ENCODE data around the gene COL4A4.

COL4A4 gene

DNA sequence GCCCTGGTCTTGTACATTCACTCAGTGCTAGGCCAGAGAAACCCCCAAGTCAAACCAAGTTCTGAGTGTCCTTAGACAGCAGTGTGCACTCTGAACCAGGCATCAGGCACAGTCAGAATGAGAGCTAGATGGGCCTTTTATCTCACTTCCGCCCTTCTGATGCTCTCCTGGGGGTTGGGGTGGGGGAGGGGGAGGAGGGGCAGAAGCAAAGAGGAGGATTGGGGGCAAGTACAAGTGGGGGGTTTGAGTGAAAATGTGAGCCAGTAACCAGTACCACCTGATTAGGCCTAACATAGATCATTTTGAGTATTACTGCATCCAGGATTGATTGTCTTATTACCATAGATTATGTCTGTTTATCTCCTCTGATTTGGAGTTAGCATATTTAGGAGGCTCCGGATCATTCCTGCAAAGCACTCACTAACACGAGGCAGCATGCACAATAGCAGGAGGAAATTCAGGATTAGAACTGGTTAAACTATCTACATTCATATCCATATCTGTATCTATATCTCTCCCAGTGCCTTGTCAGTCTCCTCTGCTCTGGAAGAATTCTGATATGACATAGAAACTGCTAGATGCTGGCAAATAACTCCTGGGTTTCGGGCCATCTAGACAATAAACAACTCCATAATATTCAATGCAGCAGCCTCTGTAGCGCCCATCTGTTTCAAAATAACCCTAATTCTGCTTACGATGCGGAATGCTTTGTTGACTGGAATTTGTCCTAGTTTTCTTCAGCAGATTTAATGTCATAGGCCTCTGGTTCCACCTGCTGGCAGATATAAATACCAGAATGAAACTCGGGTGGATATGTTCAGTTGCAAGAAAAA is 179.0 kb downstream of the COL4A4 start:
- no peak for DNase-seq (ENCODE audit: low read depth in 2 of 2, low spot score in 1 of 2)

DNA sequence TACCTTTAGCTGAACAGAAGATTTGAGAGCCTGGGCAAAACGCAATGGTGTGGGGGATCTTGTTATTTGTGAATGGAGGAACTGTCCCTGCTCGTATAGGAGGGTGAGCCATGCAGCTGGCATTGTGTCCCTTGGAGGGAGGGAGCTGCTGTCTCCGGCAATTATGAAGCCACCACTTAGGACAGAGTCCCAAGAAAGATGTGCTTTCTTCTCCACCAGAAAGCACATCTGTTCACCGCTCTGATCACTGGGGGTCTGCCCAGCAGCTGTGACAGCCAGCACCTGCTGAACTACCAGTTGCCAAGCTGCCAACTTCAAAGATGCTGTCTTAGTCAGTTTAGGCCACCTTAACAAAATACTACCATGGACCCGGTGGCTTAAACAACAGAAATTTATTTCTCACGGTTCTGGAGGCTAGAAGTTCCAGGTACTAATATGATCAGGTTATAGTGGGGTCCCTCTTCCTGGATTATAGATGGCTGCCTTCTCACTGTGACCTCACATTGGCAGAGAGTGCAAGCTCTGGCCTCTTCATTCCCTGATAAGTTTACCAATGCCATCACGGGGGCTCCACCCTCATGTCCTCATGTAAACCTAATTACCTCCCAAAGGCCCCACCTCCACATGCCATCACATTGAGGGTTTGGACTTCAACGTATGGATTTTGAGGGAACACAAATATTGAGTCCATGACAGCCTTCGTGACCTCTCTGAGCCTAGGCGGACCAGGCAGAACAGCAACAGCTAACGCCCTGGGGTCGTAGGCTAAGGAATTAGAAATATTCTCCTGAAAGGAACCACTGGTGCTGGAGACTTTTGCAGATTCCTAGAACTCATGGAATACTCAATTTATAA is 179.9 kb downstream of the COL4A4 start:
- no peak for DNase-seq (ENCODE audit: low read depth in 2 of 2, low spot score in 1 of 2)

DNA sequence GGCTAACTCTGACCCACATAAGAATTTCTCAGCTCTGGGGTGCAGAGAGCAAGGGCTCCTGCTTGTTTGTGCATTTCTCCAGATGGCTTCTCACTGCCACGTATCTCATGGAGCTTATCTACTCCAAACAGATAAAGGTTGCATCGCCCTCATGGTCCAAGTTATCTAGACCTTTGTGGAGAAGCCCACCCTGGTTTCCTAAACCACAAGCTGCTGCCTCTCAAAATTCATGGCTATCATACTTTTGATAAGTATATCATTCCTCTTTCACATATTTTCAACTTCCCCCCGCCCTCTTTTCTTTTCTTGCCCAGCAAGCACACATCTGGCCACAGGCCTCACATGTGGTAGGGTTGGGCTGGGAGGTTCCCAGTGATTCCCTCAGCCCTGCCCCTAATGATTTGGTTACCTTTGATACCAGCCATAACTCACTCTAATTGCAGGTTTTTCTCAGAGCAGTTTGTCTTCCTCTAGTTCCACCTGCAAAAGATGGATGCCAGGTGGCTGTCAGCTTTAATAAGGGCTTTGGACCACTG is 182.1 kb downstream of the COL4A4 start:
- no peak for DNase-seq (ENCODE audit: low read depth in 2 of 2, low spot score in 1 of 2)

DNA sequence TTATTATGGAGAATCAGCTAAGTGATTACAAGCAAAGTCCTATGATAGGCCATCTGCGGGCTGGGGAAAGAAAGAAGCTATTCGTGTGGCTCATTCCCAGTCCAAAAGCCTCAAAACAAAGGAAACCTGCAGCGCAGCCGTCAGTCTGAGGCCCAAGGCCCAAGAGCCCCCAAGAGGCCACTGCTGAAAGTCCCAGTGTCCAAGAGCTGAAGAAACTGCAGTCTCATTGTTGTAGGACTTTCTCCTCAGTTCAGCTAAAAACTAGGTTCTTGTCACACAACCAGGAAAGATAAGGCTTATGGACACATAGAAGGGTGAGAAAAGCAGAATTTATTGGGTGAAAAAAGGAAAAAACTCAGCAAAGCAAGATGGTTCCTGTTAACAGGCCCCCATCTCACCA is 185.0 kb downstream of the COL4A4 start:
- DNase-seq (ENCODE audit: low read depth in 2 of 2, low spot score in 1 of 2), result no peak

DNA sequence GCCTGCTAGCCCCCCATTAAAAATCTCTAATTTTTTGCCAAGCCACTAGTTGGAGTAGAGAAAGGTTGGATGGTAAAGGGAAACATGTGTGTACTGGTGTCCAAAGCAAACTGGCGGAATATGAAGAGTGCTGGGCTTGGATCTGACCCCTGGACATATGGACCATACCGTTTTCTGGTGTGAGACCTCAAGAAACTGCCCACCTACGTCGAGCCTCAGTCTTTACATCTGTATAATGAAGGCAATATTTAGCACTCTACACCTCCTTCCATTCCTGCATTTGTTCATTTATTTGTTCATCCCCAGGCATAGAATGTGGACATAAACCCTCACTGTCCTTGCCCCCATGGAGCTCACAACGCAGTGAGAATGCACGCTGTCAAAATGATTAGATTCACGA is 185.7 kb downstream of the COL4A4 start:
- DNase-seq (ENCODE audit: low read depth in 2 of 2, low spot score in 1 of 2), result no peak

DNA sequence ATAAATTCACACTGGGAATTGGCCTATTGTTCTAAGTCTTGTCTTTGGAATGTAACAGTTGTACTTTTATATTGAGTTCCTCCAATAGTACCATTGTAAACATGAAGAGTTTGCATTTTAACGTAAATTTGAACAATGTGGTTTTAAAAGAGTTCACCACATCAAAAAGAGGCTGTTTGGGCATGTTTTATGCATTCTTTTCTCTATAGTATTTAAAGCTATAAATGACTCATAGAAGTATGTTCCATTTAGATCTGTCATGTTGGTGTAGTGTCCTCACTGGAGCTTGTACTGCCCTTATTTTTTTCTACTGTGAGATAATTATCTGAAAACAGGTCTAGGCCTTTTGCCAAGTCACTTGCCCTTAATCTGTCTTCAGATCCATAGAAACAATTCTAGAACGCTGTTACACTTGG is 186.2 kb downstream of the COL4A4 start:
- DNase-seq (ENCODE audit: low read depth in 2 of 2, low spot score in 1 of 2), result no peak

DNA sequence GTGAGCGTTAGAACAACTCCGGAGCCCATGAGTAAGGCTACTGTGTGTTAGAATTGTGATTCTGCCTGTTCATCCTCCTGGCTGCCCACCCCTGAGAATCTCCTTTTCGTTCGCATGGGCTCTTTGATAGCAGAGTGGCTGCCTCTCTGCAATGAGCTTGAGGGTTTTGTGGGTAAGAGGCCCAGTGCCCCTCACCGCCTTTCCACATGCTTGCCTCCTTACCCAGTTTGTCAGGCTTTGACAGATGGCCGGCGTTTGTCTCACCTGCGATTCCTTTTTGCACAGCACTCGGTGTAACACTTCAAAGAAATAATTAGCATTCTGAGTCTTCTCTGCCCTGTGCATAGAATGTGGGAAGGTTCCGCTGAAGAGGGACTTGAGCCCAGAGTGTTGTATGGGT is 190.2 kb downstream of the COL4A4 start:
- DNase-seq (ENCODE audit: low read depth in 2 of 2, low spot score in 1 of 2), result no peak

DNA sequence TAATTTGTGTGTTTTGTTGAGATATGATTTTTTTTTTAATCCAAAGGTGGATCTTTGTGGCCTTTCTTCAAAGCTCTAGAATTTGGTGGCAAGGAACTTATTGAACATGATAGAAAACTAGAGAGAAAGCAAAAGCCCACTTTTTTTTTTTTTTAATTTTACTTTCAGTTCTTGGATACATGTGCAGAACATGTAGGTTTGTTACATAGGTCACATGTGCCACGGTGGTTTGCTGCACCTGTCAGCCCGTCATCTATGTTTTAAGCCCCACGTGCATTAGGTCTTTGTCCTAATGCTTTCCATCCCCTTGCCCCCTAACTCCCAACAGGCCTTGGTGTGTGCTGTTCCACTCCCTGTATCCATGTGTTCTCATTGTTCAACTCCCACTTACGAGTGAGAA is 192.2 kb downstream of the COL4A4 start:
- no peak for DNase-seq (ENCODE audit: low read depth in 2 of 2, low spot score in 1 of 2)

DNA sequence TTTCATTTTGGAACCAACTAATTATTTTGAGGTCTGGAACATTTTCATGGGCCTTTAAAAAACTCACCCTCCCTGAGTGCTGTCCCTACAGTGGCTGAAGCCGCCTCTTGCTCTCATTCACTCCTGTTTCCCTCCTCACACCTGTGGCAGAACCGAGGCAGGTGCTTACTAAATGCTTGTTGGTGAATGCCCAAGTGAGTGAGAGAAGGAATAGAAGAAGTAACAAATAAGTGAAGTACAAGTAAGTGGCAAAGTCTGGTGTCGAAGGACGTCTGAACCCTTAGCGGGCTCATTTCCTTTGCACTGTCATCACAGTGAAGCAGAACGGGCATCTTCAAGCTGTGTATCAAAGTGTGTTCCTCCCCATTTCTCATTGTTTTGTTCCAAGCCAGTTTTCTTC is 192.9 kb downstream of the COL4A4 start:
- DNase-seq (ENCODE audit: low read depth in 2 of 2, low spot score in 1 of 2), result no peak

DNA sequence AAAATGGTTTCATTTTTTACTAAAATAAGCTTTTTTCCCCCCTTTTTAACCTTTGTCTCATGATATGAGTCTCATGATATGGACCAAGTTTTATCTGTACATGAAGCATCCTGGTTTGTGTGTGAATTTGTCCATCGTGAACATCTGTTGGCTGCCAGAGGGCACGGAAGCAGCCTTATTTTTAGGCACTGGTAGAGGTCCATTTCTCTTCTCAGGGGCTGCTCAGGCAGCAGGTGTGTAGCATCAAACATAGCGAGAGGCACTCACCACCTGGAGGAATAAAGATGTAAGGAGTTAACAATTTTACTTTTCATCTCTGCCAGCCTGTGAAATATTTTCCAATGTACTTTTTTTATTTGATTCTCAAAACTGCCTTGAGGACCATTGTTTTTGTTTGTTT is 193.6 kb downstream of the COL4A4 start:
- no peak for DNase-seq (ENCODE audit: low read depth in 2 of 2, low spot score in 1 of 2)

DNA sequence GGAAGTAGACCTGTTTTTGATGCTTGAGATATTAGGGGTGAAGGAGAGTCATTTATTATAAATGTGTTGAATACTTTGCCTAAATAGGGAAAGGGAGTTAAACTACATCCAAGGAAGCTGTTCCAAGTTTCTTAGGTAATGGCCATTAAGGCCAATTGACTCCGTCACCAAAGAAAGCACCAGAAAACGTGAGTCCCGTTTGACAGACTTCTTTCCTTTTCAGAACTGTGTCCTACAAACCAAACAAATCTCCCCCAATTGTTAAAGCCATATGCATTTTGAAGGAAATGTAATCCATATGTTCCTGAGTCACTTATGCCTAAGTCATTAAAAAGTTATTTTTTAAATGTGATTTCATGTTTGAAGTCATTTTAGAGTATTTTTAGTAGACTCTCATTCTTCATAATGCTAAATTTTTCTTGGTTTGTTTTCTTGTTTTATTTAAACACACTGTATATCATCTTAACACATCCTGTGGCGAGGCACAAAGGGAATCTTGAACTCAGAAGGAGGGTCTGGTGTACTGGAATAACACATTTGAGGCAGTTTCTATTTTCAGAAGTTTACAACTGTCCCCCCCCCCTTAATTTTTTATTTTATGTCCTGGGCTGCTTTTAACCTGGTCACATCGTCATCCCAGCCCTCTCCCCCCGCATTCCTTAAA is 194.5 kb downstream of the COL4A4 start:
- DNase-seq (ENCODE audit: low read depth in 2 of 2, low spot score in 1 of 2), result no peak

DNA sequence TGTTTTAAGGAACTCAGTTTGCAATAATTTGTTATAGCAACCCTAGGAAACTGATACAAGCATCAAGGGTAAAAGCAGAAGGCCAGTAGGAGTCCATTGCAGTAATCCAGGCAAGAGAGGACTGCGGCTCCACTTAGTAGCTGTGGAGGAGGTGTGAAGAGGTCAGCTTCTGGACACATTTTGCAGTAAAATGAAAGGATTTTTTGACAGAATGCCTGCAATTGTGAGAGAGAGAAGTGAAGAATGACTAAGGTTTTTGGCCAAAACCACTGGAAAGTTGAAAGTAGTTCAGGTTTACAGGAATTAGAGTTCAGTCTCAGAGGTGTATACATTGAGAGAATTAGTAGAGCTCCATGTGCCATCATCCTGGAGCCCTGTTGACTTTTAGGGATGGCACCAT is 198.6 kb downstream of the COL4A4 start:
- DNase-seq (ENCODE audit: low read depth in 2 of 2, low spot score in 1 of 2), result no peak

DNA sequence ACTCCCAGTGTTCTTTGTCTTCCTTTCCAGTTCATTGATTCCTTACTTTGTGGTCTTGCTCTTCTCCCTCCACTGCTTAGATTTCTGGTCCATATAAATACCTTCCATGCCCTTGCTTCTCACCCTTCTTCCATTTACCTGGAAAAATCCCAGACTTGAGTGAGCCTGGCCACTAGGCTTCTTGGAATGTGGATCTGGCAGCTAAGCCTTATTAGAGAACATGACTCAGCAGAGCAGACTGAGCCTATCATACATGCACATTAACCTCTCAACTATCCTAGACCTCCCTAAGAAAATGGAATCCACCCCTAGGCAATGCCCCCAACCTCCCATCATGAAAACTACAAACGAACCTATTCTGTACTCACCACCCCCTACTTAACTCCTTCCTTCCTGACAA is 200.5 kb downstream of the COL4A4 start:
- no peak for DNase-seq (ENCODE audit: low read depth in 2 of 2, low spot score in 1 of 2)

DNA sequence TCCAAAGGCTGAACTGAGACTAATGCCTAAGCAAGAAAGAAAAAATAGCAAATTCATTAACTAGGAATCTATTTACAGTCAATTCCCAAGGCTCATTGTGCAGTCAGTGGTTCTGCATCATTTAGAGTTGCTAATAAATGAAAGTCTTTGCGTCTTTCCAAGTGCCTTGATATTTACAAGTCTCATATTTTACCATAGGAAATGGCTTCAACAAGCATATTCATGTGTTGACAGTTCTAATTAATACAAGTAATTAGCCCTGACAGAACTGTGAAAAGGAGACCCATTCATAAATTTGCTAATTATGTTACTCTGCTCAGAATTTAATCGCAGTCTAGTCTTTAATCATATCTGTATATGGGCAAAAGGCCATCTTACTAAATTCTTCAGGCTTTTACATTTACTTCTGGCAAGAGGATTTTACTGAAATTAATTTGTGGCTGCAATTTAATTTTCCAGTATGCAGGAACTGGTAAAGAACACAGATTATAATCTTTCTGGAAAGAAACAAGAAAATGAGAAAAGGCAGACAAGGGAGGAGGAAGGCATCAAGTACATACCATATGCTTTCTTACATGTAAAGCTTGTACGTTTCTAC is 201.7 kb downstream of the COL4A4 start:
- no peak for DNase-seq (ENCODE audit: low read depth in 2 of 2, low spot score in 1 of 2)

DNA sequence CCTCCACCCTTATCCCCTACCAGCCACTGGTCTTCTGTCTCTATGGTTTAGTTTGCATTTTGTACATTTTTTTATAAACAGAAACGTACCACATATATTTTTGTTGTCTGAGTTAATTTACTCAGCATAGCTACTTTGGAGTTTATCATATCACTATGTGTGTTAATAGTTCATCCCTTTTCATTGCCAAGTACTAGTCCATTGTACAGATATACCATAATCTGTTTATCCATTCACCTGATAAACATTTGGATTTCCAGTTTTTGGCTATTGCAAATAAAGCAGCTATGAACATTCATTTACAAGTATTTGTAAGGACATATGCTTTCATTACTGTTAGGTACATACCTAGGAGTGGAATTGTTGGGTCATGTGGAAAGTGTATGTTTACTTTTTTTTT is 204.6 kb downstream of the COL4A4 start:
- DNase-seq (ENCODE audit: low read depth in 2 of 2, low spot score in 1 of 2), result no peak

DNA sequence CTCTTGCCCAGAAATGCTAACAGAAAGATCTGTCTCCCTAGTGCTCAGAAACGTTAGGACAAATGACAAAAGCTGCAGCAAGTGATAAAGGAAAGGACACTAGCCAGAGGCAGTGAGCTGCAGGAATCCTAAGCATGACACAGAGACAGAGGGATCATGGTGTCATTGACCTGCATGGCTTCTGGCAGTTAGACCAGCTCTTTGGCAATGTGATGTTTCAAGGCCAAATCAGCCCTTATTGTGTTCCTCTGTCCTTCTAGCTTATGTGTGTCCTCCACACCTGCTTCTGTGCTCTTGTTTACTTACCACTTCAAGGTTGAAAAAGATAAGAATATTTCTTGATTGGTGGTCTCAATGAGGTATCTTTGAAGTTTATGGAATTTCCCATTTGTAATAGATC is 207.3 kb downstream of the COL4A4 start:
- no peak for DNase-seq (ENCODE audit: low read depth in 2 of 2, low spot score in 1 of 2)

DNA sequence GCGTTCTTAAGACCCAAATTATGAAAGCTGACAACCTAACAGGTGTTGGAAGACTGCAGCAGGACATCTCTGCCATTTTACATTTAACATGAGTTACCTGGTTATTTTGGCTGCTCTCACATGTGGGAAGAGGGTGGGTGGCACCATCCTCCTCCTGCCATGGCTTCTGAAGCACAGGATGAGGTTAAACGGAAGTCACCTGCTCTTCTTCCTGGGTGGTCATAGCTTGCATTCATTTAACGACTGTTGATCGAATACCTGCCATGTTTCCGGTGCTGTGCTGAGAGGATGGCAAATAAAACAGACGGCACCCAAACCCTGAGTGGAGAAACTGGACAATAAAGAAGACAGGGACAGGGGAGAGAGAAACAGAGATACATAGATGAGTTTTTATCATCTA is 210.2 kb downstream of the COL4A4 start:
- DNase-seq (ENCODE audit: low read depth in 2 of 2, low spot score in 1 of 2), result no peak

DNA sequence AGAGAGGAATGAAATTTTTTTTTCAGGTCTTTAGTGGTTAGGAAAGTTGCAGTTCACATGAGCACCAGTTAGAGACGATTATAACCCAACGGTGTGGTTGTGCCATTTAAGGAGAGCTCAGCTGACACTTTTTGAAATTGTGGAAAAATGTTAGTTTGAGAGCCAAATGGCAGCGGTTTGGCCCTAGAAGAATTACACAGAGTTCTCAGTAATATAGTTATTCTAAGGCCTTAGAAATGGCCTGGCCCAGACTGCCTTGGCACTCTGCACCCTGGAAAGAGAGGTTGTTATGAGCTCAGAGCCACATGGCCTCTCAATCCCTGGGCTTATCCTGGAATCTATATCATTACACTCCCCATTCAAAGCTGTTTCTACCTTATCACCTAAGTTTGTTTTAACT is 210.8 kb downstream of the COL4A4 start:
- no peak for DNase-seq (ENCODE audit: low read depth in 2 of 2, low spot score in 1 of 2)
